MM.1S (cell line): Measurements from ENCODE around the gene FBXW10B.

Experiments used
- EZH2phosphoT487 ChIP-seq: fragments of 300-600 bp; sonication (generic); IDR thresholded peaks from 2 replicates; pipeline ENCODE4 v1.6.1; 2018; ENCODE audit warnings: antibody characterized with exemption, low read length
- TF ChIP-seq, protein P1 (sequence below): fragments of 300-600 bp; sonication (generic); IDR thresholded peaks from 2 replicates; pipeline ENCODE4 v1.5.1; 2016; ENCODE audit warnings: antibody characterized with exemption, low read length, mixed read lengths

DNA sequence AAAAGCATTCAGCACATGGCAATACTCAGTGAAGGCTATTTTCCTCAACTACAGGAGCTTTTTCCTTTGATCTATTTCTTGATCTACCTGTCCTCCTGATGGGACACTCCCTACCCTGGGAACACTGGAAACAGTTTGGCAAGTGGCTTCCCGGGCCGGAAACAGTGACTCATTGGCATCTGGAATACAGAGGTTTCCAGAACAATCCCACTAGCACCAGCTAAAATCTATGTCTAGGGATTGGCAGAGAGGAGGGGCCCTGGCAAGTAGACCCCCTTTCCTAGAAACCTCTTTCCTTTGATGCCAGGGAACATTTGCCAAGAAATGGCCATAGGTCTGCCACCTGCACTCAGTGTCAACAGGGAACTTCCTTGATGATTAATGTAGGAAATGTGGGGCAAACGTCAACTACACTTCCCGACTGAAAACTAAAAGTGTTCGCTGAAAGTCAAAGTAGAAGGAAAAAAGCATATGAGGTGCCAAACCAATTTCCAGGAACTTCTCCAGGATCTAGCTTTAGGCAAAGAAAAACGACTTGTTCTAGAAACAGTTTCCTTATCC lies 30.4 kb upstream of the FBXW10B start:
- TF ChIP-seq, protein P1, sequence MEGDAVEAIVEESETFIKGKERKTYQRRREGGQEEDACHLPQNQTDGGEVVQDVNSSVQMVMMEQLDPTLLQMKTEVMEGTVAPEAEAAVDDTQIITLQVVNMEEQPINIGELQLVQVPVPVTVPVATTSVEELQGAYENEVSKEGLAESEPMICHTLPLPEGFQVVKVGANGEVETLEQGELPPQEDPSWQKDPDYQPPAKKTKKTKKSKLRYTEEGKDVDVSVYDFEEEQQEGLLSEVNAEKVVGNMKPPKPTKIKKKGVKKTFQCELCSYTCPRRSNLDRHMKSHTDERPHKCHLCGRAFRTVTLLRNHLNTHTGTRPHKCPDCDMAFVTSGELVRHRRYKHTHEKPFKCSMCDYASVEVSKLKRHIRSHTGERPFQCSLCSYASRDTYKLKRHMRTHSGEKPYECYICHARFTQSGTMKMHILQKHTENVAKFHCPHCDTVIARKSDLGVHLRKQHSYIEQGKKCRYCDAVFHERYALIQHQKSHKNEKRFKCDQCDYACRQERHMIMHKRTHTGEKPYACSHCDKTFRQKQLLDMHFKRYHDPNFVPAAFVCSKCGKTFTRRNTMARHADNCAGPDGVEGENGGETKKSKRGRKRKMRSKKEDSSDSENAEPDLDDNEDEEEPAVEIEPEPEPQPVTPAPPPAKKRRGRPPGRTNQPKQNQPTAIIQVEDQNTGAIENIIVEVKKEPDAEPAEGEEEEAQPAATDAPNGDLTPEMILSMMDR: no peak
- TF ChIP-seq EZH2phosphoT487: no peak
